ENCODE data around the gene ST8SIA3.

ST8SIA3 gene, protein sequence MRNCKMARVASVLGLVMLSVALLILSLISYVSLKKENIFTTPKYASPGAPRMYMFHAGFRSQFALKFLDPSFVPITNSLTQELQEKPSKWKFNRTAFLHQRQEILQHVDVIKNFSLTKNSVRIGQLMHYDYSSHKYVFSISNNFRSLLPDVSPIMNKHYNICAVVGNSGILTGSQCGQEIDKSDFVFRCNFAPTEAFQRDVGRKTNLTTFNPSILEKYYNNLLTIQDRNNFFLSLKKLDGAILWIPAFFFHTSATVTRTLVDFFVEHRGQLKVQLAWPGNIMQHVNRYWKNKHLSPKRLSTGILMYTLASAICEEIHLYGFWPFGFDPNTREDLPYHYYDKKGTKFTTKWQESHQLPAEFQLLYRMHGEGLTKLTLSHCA

DNA sequence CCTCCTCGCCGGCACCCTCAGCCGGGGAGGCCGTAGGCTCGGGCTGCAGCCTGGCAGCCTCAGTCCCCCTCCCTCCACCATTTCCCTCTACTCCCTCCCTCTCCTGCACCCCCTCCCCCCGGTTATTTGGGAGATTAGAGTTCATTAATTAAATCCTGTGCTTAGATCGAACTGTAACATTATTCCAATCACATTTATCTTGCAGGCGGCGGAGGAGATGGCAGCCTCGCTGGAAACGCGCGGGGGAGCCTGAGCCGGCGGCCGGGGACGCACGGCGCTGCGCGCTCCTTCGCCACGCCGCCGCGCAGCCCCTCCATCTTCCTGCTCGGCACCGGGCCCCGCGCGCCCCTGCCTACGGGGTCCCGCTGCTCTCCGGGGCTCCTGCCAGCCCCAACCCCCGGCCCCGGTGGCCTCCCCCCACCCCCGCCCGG lies at the start of gene ST8SIA3:
Gene ST8SIA3, plus strand, starts transcription at position 287 of the 431 bp plus-strand sequence. CDS start 290 bp downstream, outside the sequence.
- DNase-seq: no peak

DNA sequence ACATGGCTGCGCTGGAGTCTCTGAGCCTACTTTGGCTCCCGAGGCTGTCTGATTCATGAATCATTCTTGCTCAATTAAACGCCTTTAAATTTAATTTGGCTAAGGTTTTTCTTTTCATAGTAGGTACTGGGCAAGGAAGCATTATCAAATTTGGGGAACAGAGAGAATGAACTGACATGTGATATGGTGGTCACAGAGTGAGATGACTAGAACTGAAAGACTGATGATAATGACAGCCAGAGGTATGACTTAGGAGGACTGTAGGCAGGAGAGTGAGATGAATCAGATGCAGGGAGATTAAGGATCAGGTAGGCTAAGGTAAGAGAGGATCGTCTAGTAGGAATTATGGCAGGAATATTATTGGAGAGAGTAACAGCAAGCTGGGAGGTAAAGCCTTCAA lies 40.9 kb upstream of the ST8SIA3 start:
- DNase-seq: no peak

DNA sequence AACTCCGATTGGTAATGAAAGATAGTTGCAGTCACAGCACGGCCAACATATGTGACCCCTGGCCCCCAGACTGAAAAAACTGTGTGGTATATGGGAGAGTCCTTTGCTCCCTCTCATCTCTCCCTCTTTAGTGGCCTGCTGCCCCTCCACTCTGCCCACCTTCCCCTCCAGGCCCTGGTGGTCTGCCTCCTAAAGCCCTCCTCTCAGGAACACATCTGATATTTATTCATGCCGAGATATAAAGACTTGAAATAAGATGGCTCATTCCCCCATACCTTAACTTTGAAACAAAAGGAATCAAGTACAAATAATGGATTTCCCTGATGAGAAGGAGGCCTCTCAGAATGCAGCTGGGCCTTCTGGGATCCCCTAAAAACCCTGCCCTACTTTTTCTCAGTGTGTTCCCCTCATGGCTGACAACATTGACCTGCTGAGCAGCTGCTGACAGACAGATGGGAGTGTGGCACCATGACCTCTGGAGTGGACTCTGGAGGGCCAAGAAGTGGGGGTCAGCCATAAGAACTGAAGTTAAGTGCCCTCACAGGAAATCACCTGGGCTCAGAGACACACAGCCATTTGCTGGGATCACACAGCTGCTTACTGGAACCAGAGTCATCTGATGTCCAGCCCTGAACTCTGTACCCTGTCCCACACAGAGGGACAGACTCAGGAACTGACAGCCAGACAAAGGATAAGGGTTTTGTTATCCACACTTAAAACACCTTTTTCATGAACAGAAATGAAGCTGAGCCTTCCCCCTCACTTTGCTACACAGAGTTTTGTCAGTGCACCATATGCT lies 39.8 kb upstream of the ST8SIA3 start:
- no peak for DNase-seq

DNA sequence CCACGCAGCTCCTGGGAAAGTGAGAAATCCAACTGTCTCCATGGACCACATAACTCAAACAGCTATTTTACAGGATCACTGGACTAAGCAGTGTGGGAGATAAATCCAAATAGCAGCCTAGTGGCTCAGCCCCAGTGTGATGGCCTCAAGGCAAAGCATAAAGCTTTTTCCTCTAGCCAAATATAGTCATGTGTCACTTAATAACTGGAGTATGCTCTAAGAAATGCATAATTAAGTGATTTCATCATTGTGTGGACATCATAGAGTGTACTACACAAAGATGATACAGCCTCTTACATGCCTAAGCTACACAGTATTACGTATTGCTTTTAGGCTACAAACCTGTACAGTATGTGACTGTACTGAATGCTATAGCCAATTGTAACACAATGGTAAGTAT lies 31.8 kb upstream of the ST8SIA3 start:
- no peak for DNase-seq

DNA sequence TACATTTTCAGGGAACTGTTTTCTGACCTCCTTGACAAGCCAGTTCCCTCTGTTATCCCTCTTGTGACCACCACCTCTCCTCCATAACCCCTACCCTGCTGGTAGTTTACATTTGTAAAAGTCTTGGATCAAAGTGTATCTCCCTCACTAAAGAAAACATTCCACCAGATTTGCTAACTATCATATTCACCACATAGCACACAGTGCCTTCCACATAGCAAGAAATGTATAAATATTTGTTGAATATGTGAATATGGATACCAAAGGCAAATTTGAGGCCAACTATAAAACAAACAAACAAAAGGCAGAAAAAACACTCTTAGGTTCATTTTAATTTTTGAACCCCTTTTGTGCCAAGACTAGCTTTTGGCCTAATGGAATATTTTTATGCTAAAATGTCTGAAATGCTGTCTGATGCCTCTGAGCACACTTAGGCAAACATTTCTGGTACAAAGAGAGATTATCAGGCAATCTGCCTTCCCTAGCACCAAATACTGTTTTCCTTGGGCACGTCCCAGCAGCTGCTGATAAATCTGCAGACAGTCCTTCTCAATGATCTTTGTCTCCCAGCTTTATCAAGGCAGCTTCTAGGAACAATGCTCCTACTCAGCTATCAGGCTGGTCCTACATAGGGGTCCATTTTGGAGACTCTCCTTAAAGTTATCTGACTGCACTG lies 26.7 kb upstream of the ST8SIA3 start:
- no peak for DNase-seq

DNA sequence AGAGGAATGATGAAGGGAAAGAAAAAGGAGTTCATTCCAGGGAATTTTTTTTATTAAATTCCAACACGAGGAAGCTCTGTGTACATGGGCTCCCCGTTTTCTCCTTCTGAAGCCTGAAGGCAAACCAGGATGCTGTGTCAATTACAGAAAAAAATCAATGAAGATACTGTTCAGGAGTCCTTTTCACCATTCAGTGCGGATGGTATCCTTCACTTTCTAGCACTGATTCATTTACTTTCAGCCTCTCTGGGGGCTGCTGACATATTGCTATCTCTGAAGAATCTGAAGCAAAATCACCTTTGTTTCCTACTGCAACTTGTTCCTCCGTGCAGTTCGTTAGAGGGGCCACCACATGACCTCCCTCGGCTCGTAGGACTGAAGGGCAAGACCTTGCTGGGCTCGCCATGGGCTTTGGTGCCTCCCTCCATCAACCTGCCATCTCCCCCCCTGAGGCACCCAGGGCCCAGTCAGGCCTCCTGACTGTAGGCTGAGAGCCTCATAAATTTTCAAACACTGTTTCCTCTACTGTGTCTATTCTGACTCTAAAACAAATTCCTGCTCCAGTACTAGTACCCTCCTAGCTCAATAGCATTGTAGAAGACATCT lies 25.5 kb upstream of the ST8SIA3 start:
- no peak for DNase-seq

DNA sequence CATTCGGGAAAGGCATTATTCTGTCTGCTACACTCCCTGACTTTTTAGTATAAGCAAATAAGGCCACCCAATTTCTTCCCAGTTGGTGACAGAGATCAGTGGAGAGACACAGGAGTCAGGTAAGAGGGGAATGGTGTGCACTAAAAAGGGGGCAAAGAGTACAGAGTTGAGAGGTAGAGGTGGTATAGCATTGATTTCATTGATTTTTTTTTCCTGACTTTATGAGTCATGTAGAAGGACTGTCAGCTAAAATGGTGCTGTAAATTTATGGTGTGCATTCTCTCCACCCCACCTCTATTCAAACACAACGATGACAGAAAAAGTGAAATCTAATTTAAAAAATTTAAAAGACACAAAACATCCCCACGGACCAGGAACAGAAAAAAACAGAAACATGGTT lies 23.7 kb upstream of the ST8SIA3 start:
- no peak for DNase-seq

DNA sequence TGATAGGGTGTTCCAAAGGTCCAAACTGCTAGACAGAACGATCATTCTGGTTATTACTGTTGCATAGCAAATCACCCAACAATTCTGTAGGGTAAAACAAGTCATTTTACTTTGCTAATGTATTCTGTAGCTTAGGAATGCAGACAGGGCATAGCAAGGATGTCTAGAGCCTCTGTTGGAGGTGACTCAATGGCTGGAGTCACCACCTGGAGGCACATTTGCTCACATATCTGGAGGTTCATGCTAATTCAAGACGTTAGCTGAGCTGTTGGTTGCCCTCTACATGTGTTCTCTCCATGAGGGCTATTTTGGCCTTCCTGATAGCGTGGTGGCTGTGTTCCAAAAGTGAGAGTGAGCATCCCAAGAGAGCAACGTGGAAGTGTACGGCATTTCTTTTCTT lies 22.5 kb upstream of the ST8SIA3 start:
- no peak for DNase-seq

DNA sequence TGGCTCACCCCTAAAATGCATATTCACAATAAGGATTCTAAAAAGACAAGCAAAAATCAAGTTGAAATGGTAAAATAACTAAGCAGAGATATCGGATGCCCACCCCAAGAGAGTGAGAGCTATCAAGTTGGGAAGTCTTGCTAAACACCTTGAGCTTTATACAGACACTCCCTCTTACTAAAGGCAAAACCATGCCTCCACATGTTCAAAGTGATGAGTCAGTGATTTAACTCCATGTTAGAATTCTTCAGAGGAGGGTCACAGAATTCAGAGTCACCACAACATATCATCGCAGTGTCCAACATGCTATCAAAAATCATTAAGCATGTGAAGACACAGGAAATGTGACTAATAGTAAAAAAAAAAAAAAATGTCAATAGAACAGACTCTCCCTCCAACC lies 20.6 kb upstream of the ST8SIA3 start:
- no peak for DNase-seq

DNA sequence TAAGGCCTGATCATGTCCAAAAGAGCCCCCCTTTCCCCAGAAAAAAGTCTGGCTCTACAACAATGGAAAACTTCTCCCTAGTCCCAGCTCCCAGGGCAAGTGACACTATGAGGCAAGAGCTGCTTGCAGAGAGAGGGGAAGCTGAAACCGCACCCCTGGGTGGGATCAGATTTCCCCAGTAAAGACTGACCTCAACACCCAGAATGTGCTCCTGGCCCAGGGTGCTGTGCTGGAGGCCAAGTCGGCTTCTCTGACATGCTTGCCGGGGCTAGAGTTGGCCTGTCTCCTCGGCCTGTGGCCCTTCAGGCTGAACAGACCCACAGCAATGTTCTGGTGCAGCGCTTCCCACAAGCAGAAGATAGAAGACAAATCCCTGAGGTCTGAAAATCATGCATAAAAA lies 18.4 kb upstream of the ST8SIA3 start:
- no peak for DNase-seq

DNA sequence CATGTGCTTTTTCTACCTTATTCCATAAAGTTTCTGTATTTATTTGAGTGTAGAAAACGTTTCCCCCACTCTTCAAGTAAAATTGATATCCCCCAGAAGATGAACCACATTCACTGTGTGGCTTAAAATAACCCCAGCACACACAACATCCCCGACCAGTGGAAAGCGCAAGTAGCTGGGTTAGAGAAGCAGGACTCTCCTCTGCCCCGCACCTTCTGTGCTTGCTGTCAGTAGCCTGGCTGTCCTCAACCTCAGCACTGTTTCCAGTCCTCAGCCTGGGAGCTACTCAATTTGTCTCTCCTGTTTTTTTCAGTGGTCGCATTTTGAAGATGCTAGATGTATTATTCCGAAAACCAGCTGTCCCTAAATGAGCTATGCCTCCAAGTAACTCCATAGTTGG lies 18.0 kb upstream of the ST8SIA3 start:
- no peak for DNase-seq

DNA sequence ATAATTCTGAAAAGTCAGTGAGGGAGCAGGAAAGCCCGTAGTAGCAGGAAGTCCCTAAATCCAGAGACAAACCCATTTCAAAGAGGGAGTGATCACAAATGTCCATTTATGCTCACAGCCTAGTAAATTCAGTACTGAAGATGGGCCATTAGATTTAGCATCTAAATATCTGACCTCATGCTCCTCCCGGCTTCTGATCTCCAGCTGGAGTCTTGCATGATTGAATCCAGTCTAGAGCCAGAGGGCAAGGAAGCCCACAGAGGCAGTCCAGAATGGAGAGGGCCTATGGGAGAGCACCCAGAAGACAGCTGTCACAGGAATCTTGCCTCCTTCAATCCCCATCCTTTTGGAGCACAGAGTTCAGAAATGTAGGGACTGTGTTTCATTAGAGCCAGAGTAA lies 16.0 kb upstream of the ST8SIA3 start:
- no peak for DNase-seq

DNA sequence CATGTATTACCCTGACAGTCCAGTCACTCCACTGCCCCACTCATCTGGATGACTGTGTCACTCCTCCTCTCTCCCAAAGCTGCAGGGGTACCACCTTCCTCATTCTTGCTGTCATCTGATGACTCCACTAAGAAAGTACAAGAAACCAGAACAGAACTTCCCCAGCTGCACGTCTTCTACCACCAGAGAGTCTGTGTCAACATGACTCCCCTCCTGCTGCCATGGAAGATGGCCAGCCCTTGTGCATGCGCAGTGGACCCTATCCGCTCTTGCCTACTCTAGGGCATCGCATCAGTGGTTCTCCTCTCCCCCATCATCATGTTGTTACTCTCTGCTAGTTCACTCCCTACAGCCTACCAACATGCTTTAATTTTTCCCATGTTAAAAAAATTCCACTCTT lies 14.5 kb upstream of the ST8SIA3 start:
- no peak for DNase-seq

DNA sequence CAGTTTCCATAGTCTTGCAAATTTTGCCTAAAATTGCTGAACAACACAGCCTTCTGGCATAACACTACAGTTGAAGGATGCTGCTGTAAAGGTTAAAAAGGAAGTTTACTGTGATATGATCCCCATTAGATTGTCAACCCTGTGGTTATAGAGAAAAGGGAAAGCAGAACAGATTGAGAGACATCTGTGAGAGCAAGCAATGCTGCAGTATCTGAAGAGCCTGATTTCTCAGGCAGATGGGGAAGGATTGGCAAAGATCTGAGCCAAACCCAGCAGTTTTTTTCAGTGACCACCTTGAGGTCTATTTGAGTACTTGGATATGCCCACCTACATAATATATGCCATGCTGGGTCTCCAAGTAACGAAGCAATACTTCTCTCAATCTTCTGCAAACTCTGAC lies 8.5 kb upstream of the ST8SIA3 start:
- no peak for DNase-seq

DNA sequence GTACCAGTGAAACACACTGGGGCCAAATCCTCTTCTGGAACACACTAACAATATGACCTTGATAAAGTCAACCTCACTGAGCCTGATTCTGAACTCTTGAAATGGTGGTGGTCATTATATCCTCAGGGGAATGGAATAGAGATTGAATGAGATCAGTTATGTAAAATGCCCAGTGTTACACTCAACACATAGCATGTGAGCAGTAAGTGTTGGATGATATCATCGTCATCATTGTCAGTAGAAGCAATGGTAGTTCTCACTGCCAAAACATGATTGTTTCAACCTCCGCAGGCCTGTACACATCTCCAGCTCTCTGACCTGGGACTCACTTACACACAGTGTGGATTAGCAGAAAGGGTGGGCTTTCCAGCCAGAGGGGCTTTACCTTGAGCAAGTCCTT lies 5.5 kb upstream of the ST8SIA3 start:
- DNase-seq: no peak

DNA sequence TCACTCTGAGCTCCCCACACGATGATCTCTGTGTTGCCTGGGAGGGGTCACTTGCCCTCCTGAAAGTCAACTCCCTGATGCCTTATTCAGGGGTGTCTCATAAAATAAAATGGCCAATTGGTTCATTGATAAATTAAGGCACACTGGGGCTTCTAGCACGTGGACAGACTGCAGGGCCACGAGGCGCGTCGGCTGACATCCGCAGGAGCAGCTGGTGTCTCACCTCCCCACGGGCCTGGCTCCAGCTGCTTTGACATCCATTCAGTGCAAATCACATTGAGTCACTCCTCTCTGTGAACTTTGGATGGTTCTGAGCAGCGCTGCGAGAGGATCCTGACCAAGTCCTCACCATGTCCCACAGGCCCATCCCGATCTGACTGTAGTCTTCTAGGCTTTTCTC lies 4.6 kb upstream of the ST8SIA3 start:
- no peak for DNase-seq

DNA sequence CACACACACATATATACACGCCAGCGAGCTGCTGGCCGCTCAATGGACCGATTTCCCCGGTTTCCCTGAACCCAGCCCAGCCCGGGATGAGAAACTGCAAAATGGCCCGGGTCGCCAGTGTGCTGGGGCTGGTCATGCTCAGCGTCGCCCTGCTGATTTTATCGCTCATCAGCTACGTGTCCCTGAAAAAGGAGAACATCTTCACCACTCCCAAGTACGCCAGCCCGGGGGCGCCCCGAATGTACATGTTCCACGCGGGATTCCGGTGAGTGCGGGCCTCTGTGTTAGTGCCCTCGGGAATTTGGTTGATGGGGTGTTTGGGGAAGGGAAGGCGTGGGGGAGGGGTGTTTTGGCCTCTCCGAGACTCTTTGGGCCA lies 392 bp downstream of the ST8SIA3 start:
- no peak for DNase-seq

DNA sequence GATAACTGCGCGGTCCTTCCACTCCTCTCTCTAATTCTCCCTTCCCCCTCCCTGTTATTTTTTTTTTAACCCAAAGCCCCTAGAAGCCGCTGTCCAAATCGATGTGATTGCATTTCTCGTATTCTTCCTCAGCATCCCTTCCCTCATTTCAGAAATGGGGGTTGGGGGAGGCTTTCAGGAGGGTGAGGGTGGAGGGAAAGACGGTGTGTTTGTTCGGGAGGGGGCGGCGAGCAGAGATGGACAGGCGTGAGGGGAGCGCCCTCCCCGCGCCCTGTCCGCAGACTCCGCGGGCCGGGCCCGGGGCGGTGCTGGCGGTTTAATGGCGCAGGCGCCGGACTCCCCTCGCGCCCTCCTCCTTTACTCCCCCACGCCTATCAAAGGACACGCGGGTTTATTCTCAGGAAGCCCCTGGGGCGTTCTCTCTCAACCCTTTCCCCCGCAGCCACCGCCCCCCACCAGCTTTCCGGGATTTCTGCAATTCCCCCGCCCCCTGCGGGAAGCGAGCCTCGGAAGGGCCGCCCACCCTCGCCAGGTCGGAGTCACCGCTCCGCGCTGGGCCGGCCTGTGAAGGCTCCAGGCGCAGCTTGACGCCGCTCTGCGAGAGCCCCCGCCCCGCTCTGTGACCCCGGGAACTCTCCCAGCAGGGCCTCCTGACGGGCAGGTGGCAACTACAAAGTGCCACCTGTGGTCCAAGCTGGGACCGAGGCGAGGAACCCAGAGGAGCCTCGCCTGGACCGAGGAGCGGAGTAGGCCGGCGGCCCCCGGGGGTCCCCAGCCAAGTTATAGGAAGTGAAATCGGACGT lies 981 bp downstream of the ST8SIA3 start:
- no peak for DNase-seq

DNA sequence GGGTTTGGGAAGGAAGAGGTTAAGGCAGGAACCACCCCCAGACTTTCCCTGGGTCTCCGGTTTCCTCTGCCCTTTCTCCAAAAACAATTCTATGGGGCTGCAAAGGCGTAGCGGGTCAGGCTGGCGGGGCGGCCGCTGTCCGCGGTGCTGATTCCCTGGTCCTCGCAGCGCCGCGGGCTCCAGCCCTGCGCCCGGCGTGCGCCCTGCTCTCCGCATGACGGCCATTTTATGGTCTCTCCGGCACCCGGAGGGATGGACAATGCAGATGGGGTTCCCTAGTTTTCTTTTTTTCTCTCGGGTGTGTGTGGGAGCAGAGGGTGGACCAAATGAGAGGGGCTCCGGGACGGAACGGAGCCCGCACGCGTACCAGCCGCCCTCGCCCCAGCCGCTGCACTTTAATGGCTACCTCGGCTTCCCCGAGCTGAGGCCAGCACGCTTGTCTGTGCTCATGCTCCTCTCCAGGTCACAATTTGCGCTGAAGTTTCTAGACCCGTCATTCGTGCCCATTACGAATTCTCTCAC lies 1.6 kb downstream of the ST8SIA3 start:
- DNase-seq: no peak

DNA sequence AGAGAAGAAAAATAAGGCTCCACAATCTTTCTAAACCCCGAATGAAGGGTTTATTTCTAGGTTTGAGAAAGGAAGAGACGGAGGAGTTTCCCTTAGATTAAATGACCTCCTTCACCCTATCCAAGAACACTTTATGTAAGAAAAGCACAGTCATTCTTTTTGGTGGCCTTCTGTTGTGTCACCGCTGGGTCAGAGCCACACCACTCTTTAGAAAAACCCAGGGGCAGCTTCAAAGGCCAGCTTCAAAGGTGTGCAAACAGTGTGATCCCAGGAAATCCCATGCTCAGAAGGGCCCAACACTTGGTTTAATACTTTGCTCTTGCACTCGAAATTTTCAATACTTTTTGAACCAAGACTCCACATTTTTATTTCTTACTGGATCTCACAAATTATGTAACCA lies 7.1 kb downstream of the ST8SIA3 start:
- no peak for DNase-seq

DNA sequence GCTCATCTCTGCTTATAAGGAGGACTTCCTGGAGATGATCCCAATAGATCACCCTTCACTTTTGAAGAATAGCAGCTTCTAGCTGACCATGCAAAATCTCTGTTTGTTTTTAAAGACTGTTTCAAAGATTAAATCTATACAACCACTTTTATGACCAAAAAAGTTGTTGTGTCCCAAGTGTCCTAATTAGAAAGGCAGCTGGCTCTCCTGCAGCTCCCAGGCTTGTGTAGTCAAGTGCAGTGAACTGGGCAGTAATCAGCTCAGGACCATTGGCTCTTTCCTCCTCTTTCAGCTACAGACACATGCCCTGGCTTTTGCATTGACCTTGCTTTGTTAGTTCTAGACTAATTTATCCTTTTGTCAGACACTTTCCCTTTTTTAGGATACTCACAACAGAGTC lies 10.4 kb downstream of the ST8SIA3 start:
- DNase-seq: no peak

DNA sequence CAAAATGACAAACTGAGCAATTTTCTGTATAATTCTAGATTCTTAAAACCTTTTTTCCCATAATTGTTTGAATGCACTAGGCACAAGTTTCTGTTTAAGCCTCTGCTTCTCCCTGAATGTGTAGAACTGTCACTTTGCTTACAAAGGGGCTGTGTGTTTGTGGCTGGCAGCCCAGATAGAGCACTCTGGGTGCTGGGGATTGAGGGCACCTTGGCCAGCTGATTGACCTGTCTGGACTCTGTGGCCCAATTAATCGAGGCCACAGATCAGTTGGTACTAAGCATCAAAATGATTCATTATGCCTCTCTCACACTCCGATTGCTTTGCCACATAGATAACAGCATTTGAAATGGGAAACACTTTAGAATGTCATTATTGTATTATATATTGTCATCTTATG lies 12.1 kb downstream of the ST8SIA3 start:
- no peak for DNase-seq

Data from CD4-positive, alpha-beta T cell treated with Interleukin-1 beta for 1 hour (primary cell).